K562 (cell line): ENCODE results near the gene PIK3C2B. TPM values are rescaled to one million over a fixed set of nuclear protein-coding genes. Genes with fewer than 3 reads are reported as not detected.

Experiments used
- CSDE1 ChIP-seq, 2 experiments: fragments of 450-650 bp; IDR thresholded peaks; 2 replicates each; pipeline ENCODE4 v1.6.1; 2016; ENCODE audit warnings: mild to moderate bottlenecking in 1 of 2
- DPF2 ChIP-seq: fragments of 450-650 bp; IDR thresholded peaks from 2 replicates; pipeline ENCODE4 v1.6.1; 2016
- E2F4 ChIP-seq: sonication (generic); formaldehyde crosslinking; IDR thresholded peaks from 2 replicates; pipeline ENCODE4 v1.8.0; 2022; ENCODE audit warnings: mild to moderate bottlenecking, low read depth, missing genetic modification reagents
- FOXK1 ChIP-seq: sonication (generic); formaldehyde crosslinking; IDR thresholded peaks from 2 replicates; pipeline ENCODE4 v1.8.0; 2022; ENCODE audit warnings: missing genetic modification reagents, mild to moderate bottlenecking, borderline replicate concordance
- ILK ChIP-seq: fragments of 450-650 bp; IDR thresholded peaks from 2 replicates; pipeline ENCODE4 v1.6.1; 2016; ENCODE audit warnings: missing genetic modification characterization, low read depth, mild to moderate bottlenecking, missing compliant biosample characterization, moderate library complexity, borderline replicate concordance
- KDM1A ChIP-seq, 2 experiments: fragments of 450-650 bp; IDR thresholded peaks; 2 replicates each; pipeline ENCODE4 v1.6.1; 2016; ENCODE audit warnings: mild to moderate bottlenecking in 2 of 2
- KLF13 ChIP-seq: fragments of 450-650 bp; IDR thresholded peaks from 2 replicates; pipeline ENCODE4 v1.6.1; 2016; ENCODE audit warnings: missing genetic modification characterization, low read depth, mild to moderate bottlenecking, missing compliant biosample characterization, moderate library complexity, borderline replicate concordance
- MCM2 ChIP-seq: fragments of 450-650 bp; IDR thresholded peaks from 2 replicates; pipeline ENCODE4 v1.6.1; 2017; ENCODE audit warnings: low read depth, mild to moderate bottlenecking
- NR2F6 ChIP-seq: fragments of 450-650 bp; formaldehyde crosslinking; IDR thresholded peaks from 2 replicates; pipeline ENCODE4 v1.4.0; 2020; ENCODE audit warnings: mild to moderate bottlenecking
- PRPF4 ChIP-seq: fragments of 200-400 bp; formaldehyde crosslinking; IDR thresholded peaks from one replicate; pipeline ENCODE4 v1.6.1; 2017; ENCODE audit warnings: low read length, low read depth, mild to moderate bottlenecking; ENCODE audit not compliant: insufficient read depth, poor library complexity, severe bottlenecking
- RNF2 ChIP-seq: sonication (generic); IDR thresholded peaks from 2 replicates; pipeline ENCODE4 v1.6.1; 2016
- SIX5 ChIP-seq, 2 experiments: IDR thresholded peaks; 2 replicates each; pipeline ENCODE4 v1.6.1; 2011; ENCODE audit warnings: low read length in 2 of 2, borderline replicate concordance in 1 of 2, low read depth in 1 of 2, mild to moderate bottlenecking in 1 of 2, moderate library complexity in 1 of 2; ENCODE audit not compliant: insufficient read depth in 1 of 2
- STAT5B ChIP-seq: fragments of 250-450 bp; sonication (Bioruptor Pico); IDR thresholded peaks from 2 replicates; pipeline ENCODE4 v1.8.0; 2021; ENCODE audit warnings: mild to moderate bottlenecking, inconsistent platforms
- THRB ChIP-seq: fragments of 450-650 bp; formaldehyde crosslinking; conservative IDR thresholded peaks from 2 replicates; pipeline ENCODE4 v1.4.0; 2022; ENCODE audit warnings: mild to moderate bottlenecking, missing genetic modification characterization
- ZFP30 ChIP-seq: fragments of 250-450 bp; sonication (Bioruptor Pico); IDR thresholded peaks from 2 replicates; pipeline ENCODE4 v1.8.0; 2022; ENCODE audit warnings: moderate library complexity, mild to moderate bottlenecking, inconsistent platforms, borderline replicate concordance
- ZNF696 ChIP-seq: fragments of 250-450 bp; sonication (Bioruptor Pico); conservative IDR thresholded peaks from 2 replicates; pipeline ENCODE4 v1.4.0; 2020; ENCODE audit warnings: mild to moderate bottlenecking, moderate library complexity
- ZNF778 ChIP-seq: fragments of 450-650 bp; formaldehyde crosslinking; IDR thresholded peaks from 2 replicates; pipeline ENCODE4 v1.4.0; 2020; ENCODE audit warnings: mild to moderate bottlenecking, moderate library complexity
- ZNF780A ChIP-seq: fragments of 250-450 bp; sonication (Bioruptor Pico); IDR thresholded peaks from 2 replicates; pipeline ENCODE4 v1.5.0; 2021; ENCODE audit warnings: mild to moderate bottlenecking
- ZNF785 ChIP-seq: fragments of 250-450 bp; sonication (Bioruptor Pico); IDR thresholded peaks from 2 replicates; pipeline ENCODE4 v1.4.0; 2020; ENCODE audit warnings: mild to moderate bottlenecking
- polyA plus RNA-seq, 8 experiments: library from polyadenylated mRNA; depleted of rRNA in 4 of 8; stranded (reverse) in 5 of 8; unstranded in 3 of 8; fragments of >200 nt; fragmentation: Nextera tagmentation in 2 of 8; fragmentation: Illumina TruSeq in 1 of 8; extraction: Ambion mirVana in 2 of 8; extraction: Trizol in 1 of 8; gene quantifications; 2 replicates each; pipeline versions ENCODE4 v1.2.1 to v1.2.3, GENCODE V29; 2011 to 2014; ENCODE audit warnings: inconsistent platforms in 1 of 8, missing spikeins in 1 of 8
- total RNA-seq, 7 experiments: library from RNA; depleted of rRNA in 6 of 7; stranded (reverse); fragments of >200 nt in 6 of 7; fragmentation: Illumina TruSeq in 2 of 7; extraction: Trizol in 2 of 7; gene quantifications; 2 replicates each; pipeline versions ENCODE4 v1.2.1 to v1.2.3, GENCODE V29; 2011 to 2021; ENCODE audit warnings: low replicate concordance in 1 of 7
- TF ChIP-seq, protein P1 (sequence below): sonication (generic); formaldehyde crosslinking; IDR thresholded peaks from 2 replicates; pipeline ENCODE4 v1.8.1; 2023; ENCODE audit warnings: mild to moderate bottlenecking, missing genetic modification reagents
- TF ChIP-seq, protein P2 (sequence below), 2 experiments: fragments of 200-800 bp in 1 of 2; sonication (Bioruptor generic) in 1 of 2; sonication (generic) in 1 of 2; formaldehyde crosslinking in 1 of 2; IDR thresholded peaks in 1 of 2; conservative IDR thresholded peaks in 1 of 2; 2 replicates each; pipeline versions ENCODE4 v1.5.0 to v1.6.1; 2016 to 2020; ENCODE audit warnings: missing compliant biosample characterization in 1 of 2, missing genetic modification characterization in 1 of 2, missing genetic modification reagents in 1 of 2

PIK3C2B gene
- total and polyA plus RNA-seq, 9 of the 15 experiments (the other 6 are each of a cell fraction or from before 2014, with no cell fraction given), result 0.10 to 2.9 (median 0.72) TPM

- TF ChIP-seq, protein P1, sequence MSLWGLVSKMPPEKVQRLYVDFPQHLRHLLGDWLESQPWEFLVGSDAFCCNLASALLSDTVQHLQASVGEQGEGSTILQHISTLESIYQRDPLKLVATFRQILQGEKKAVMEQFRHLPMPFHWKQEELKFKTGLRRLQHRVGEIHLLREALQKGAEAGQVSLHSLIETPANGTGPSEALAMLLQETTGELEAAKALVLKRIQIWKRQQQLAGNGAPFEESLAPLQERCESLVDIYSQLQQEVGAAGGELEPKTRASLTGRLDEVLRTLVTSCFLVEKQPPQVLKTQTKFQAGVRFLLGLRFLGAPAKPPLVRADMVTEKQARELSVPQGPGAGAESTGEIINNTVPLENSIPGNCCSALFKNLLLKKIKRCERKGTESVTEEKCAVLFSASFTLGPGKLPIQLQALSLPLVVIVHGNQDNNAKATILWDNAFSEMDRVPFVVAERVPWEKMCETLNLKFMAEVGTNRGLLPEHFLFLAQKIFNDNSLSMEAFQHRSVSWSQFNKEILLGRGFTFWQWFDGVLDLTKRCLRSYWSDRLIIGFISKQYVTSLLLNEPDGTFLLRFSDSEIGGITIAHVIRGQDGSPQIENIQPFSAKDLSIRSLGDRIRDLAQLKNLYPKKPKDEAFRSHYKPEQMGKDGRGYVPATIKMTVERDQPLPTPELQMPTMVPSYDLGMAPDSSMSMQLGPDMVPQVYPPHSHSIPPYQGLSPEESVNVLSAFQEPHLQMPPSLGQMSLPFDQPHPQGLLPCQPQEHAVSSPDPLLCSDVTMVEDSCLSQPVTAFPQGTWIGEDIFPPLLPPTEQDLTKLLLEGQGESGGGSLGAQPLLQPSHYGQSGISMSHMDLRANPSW (CRISPR knock-in tag), result no peak; the same call in 1 of the 2 replicates
- TF ChIP-seq KDM1A (IDR thresholded peaks at IDR 0.05) (peak in 1 of 2 experiments; percentile 87; a peak in 1 of 4 replicates), KLF13 (tag) (peak; percentile 82), SIX5 (IDR thresholded peaks at IDR 0.05; ENCODE audit: borderline replicate concordance in 1 of 2, insufficient read depth in 1 of 2, low read depth in 1 of 2, low read length in 2 of 2) (no peak; a peak in 1 of 4 replicates), MCM2 (no peak), NR2F6 (CRISPR knock-in tag) (no peak), E2F4 (peak; percentile 77), ZNF785 (no peak), STAT5B (CRISPR knock-in tag) (no peak), ILK (no peak), ZNF696 (CRISPR knock-in tag) (no peak), THRB (CRISPR knock-in tag) (peak; percentile 96), PRPF4 (peak; percentile 98), CSDE1 (IDR thresholded peaks at IDR 0.05) (peak in 1 of 2 experiments; percentile 50; a peak in 1 of 4 replicates), ZNF778 (CRISPR knock-in tag) (no peak), FOXK1 (CRISPR knock-in tag) (0 out of 2 replicates have a peak, but pooled peaks have one; percentile 17), DPF2 (peak; percentile 82), ZNF780A (CRISPR knock-in tag) (0 out of 2 replicates have a peak, but pooled peaks have one; percentile 63), RNF2 (peak; percentile 96), ZFP30 (CRISPR knock-in tag) (no peak)
- TF ChIP-seq, protein P2, sequence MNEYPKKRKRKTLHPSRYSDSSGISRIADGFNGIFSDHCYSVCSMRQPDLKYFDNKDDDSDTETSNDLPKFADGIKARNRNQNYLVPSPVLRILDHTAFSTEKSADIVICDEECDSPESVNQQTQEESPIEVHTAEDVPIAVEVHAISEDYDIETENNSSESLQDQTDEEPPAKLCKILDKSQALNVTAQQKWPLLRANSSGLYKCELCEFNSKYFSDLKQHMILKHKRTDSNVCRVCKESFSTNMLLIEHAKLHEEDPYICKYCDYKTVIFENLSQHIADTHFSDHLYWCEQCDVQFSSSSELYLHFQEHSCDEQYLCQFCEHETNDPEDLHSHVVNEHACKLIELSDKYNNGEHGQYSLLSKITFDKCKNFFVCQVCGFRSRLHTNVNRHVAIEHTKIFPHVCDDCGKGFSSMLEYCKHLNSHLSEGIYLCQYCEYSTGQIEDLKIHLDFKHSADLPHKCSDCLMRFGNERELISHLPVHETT (CRISPR knock-in tag; conservative IDR thresholded peaks at IDR 0.05 in 1 of 2, IDR thresholded peaks at IDR 0.05 in 1 of 2), result peak in 1 of 2 experiments; percentile 98; a peak in 2 of 4 replicates
These were observed 21.7 kb upstream of the PIK3C2B start, which contains the start of gene MDM4 (continued) for GRCh38 chr1:204516180-204516879.
